Stimulated activated CD4-positive, alpha-beta T cell treated with anti-CD3 and anti-CD28 coated beads, Interleukin-2, amount 100 ng/mL, for 4 hours (primary cell): ENCODE measurements around the gene JMJD1C.
"Not testable (repeated sequence)": the region's sequence is repeated elsewhere in the genome, so short reads cannot be mapped to it uniquely, and the experiment has no call there.

ENCODE experiments used
- DNase-seq: peaks from one replicate; pipeline ENCODE4 v3.0.0-alpha.2; 2020; ENCODE audit warnings: low read depth

JMJD1C gene

DNA sequence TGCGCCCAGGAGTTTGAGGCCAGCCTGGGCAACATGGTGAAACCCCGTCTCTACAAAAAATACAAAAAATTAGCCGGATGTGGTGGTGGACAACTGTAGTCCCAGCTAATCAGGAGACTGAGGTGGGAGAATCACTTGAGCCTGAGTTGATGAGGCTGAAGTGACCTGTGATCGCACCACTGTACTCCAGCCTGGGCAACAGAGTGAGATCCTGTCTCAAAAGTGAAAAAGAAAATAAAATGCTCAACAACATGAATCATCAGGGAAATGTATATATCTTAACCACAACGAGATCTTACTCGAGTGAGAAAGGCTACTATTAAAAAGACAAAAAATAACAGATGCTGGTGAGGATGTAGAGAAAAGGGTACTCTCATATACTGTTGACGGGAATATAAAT is 72.7 kb downstream of the JMJD1C start:
- no peak for DNase-seq

- DNase-seq = no peak
Measured at GRCh38 chr10:63392224-63392623, 73.6 kb downstream of the JMJD1C start.

- DNase-seq = no peak
Measured at GRCh38 chr10:63391812-63392211, 74.0 kb downstream of the JMJD1C start.

- DNase-seq = no peak
Measured at GRCh38 chr10:63390521-63390920, 75.3 kb downstream of the JMJD1C start.

- DNase-seq = no peak
Measured at GRCh38 chr10:63388421-63389031, 77.3 kb downstream of the JMJD1C start.

- DNase-seq = no peak
Measured at GRCh38 chr10:63385254-63385653, 80.5 kb downstream of the JMJD1C start.

GRCh38 chr10:63384675-63385074 is 81.1 kb downstream of the JMJD1C start:
- DNase-seq = no peak

- no peak for DNase-seq
Measured at GRCh38 chr10:63384001-63384400, 81.8 kb downstream of the JMJD1C start.

- DNase-seq = no peak
Measured at GRCh38 chr10:63383141-63383540, 82.6 kb downstream of the JMJD1C start.

DNA sequence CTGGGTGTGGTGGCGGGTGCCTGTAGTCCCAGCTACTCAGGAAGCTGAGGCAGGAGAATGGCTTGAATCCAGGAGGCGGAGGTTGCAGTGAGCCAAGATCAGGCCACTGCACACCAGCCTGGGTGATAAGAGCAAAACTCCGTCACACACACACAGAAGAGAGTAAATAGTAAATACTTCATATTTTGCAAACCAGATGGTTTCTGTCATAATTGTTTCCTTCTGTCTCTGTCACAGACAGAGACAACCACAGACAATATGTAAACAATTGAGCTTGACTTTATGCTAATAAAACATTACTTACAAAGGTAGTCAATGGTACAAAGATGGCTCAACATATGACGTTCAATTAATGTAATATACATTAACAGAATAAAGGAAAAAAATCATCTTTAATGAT is 83.7 kb downstream of the JMJD1C start:
- DNase-seq = no peak

- DNase-seq = not testable (repeated sequence)
Measured at GRCh38 chr10:63377305-63377661, 88.5 kb downstream of the JMJD1C start.

GRCh38 chr10:63376560-63377304 is 89.0 kb downstream of the JMJD1C start:
- no peak for DNase-seq

DNA sequence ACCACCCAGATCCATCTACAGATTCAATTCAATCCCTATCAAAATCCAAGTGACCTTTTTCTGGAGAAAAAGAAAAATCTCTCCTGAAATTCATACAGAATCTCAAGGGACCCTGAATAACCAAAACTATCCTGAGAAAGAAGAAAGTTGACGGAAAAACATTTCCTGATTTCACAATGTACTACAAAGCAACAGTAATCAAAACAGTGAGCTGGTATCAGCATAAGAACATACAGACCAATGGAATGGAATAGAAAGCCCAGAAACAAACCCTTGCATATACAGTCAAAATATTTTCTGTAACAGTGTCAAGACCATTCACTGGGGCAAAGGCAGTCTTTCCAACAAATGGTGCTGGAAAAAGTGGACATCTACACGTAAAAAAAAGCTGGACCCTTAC is 89.9 kb downstream of the JMJD1C start:
- no peak for DNase-seq

GRCh38 chr10:63375458-63375857 is 90.3 kb downstream of the JMJD1C start:
- DNase-seq = no peak

GRCh38 chr10:63374991-63375390 is 90.8 kb downstream of the JMJD1C start:
- no peak for DNase-seq

DNA sequence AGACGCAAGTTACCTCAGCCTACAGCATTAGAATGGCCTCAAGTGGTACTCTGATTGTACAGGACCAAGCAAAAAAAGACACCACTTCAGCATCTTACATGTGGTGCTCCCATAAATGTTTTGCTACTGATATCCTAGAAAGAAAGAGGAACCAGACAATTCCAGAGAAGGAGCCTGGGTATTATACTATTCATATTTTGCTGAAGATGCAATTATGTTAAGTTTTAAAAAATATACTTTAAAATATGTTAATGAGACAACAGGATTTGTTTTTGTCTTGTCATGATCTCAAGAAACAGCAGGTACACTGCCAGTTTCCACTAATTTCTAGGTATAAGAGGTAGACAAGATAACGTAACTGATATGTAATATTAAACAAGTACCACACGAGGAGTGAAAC is 92.6 kb downstream of the JMJD1C start:
- no peak for DNase-seq

- no peak for DNase-seq
Measured at GRCh38 chr10:63369711-63370110, 96.1 kb downstream of the JMJD1C start.

GRCh38 chr10:63368365-63368764 is 97.4 kb downstream of the JMJD1C start:
- no peak for DNase-seq

GRCh38 chr10:63366933-63367332 is 98.8 kb downstream of the JMJD1C start:
- no peak for DNase-seq

DNA sequence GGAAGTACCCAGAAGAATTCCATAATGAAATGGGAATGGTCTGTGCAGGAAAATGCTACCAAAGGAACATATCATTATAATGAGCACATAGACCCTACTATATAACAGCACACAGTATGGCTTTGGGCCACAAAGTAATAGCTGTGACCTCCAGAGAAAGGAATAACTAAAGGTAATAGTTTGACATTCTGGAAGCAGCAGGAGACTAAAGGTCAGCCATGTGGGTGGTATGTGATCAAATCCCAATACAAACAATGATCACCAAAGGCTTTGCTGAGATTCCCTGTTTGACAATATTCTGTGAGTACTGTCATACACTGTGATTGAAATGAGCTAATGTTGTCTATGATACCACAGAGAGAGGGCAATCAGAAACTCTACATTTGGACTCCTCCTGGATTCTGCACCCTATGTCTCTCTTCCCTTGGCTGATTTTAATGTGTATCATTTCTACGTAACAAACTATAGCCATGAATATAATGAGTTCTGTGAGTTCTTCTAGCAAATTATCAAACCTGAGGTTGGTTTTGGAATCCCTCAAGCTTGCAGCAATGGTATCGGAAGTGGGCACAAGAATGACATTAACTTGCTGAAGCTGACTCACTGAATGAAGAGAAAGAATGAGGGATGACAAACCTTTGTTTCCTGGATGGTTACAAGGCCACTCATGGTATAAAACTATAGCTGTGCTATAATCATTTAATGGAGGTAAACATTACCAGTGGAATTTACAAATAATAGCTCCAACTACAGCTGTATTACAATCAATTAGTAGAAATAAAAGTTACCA is 99.6 kb downstream of the JMJD1C start:
- no peak for DNase-seq

- no peak for DNase-seq
Measured at GRCh38 chr10:63364918-63365317, 100.9 kb downstream of the JMJD1C start.

- no peak for DNase-seq
Measured at GRCh38 chr10:63363951-63364350, 101.8 kb downstream of the JMJD1C start.

DNA sequence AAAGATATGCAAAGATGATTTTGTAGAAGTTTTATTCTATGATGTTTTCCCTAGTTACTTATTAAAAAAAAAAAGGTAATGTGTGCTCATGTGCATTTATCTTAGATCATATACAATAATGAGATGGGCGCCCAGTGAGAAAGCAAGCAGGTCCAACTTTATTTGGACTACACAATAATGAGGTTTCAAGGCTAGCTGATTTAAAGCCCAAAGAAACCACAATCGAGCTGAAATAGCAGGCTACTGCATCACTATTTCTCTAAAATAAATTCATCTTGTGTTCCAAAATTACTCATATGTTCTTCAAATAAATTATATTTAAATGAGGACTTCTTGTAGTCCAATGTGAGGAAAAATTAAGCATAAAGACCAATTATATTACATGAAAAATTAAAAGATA is 110.1 kb downstream of the JMJD1C start:
- no peak for DNase-seq
